Astrocyte of the spinal cord (primary cell): Measurements from ENCODE around the gene ZDHHC1.

Experiments
- DNase-seq: peaks from one replicate; pipeline ENCODE4 v3.0.0; 2011; ENCODE audit warnings: low read depth, low spot score
- H3K4me3 ChIP-seq: 2 replicates; pipeline ENCODE4 v1.5.1; 2011; ENCODE audit warnings: low read depth, mild to moderate bottlenecking, low read length, moderate library complexity
- in situ Hi-C: cut with HindIII; loops from 2 replicates; pipeline ENCODE4 v1.10.0; 2017; ENCODE audit warnings: low sequenced_read_pairs
- TF ChIP-seq, protein P1 (sequence below): IDR thresholded peaks from 2 replicates; pipeline ENCODE4 v1.5.1; 2012; ENCODE audit warnings: low read depth, mild to moderate bottlenecking, low read length, inconsistent platforms

The ZDHHC1 gene, protein sequence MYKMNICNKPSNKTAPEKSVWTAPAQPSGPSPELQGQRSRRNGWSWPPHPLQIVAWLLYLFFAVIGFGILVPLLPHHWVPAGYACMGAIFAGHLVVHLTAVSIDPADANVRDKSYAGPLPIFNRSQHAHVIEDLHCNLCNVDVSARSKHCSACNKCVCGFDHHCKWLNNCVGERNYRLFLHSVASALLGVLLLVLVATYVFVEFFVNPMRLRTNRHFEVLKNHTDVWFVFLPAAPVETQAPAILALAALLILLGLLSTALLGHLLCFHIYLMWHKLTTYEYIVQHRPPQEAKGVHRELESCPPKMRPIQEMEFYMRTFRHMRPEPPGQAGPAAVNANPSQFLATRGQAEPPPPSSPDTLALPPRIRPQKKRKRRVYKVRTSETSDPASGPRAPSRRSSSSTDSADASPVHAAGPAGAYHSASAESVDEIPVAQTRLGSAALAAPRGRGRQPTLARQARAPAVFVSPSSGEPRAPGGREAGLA

DNA sequence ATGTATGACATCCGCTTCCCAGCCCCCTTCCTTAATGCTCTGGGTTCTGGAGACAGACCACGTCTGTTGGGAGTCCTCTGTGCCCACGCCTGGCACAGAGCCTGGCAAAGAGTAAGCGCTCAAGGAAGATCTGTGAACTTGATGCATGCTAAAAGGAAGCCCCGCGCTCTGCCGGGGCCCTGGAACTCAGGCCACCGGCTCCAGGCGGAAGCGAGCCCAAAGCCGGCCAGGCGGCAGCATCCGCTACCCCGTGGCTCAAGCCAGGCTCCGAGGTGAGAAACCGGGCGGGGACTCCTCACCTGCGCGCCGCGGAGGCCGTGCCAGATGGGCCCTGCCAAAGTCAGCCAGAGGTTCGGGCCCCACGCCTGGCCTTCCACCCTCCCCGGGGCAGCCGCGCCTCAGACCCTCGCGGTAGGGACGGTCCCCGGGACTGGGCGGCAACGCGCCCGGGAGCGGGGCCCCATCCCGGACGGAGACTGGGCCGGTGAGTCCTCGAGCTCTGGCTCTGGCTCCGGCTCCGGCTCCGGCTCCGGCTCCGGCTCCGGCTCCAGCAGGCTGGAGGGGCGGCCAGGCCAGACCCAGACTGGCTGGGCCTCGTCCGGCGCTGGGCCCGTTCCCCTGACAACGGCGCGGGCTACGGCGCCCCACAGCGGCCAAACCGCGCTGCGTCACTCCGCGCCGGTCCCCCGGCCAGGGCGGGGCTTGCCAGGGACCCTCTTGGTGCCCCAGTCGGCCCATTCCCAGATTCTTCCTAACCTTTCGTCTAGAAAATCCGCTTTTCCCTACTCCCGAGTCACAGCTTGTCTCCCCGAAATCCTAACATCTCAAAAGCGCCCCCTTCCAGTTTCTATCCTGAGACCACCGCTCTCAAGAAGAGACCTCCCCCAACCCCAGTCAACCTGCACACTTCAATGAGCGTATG, at the start of gene ZDHHC1:
ZDHHC1 (minus strand) TSS at position 606 of the 922 bp plus-strand sequence. CDS start 8,702 bp downstream, outside the sequence.
- TF ChIP-seq, protein P1, sequence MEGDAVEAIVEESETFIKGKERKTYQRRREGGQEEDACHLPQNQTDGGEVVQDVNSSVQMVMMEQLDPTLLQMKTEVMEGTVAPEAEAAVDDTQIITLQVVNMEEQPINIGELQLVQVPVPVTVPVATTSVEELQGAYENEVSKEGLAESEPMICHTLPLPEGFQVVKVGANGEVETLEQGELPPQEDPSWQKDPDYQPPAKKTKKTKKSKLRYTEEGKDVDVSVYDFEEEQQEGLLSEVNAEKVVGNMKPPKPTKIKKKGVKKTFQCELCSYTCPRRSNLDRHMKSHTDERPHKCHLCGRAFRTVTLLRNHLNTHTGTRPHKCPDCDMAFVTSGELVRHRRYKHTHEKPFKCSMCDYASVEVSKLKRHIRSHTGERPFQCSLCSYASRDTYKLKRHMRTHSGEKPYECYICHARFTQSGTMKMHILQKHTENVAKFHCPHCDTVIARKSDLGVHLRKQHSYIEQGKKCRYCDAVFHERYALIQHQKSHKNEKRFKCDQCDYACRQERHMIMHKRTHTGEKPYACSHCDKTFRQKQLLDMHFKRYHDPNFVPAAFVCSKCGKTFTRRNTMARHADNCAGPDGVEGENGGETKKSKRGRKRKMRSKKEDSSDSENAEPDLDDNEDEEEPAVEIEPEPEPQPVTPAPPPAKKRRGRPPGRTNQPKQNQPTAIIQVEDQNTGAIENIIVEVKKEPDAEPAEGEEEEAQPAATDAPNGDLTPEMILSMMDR = peak; percentile 40
- in situ Hi-C loops = no loop called here
- peak; percentile 65 for DNase-seq
- H3K4me3 ChIP-seq = peak within 1 kb of the TSS; percentile 56

DNA sequence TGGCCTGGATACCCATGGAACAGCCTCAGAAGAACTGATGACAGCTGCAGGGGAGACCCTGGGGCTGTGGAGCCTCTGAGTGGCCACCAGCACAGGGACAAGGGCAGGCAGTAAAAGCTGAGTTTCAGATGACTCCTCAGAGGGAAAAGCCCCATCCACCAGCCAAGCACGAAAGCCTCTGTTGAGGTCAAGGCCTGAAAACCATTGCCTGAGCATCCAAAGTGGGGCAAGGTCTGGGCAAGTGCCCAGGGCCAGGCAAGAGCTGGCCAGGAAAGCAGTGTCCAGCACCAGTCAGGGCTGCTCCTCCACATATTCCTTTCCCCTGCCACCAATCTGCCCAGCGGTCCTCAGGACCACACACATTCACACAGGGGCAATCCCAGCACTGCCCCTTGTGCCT, 48.3 kb upstream of the ZDHHC1 start:
- no peak overlapping the region for H3K4me3 ChIP-seq
- DNase-seq = no peak
- in situ Hi-C loops = no loop called here
- TF ChIP-seq, protein P1 = no peak

DNA sequence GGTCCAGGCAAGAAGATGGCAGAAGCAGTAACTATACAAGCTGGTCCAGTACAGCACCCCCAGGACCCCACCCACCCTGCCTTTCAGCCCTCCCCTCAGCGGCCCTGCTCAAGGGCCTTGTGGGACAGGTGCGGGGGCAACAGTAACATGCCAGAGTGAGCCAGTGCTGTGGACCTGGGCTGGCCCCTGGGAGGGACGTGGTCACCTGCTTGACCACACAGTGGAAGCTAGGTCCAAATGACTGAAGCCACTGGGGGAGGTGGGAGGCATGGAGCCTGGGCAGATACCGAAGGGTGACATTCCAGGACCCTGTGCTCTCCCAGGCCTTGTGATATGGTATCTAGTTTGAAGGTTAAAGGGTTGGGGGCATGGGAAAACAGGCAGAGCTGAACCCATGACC, 47.4 kb upstream of the ZDHHC1 start:
- H3K4me3 ChIP-seq = no peak overlapping the region
- in situ Hi-C loops = no loop called here
- TF ChIP-seq, protein P1 = no peak
- no peak for DNase-seq

DNA sequence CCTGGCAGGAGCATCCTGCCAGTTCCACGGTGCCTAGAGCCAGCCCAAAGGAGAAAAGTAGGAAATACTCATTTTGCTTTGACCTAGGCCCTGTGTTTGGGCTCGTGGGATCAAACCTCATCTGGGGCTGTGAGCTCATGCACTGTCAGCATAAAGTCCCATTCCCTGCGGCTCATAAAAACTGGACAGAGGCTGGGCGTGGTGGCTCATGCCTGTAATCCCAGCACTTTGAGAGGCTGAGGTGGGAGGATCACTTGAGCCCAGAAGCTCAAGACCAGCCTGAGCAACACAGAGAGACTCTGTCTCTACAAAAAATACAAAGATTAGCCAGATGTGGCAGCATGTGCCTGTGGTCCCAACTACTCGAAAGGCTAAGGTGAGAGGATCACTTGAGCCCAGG, 46.8 kb upstream of the ZDHHC1 start:
- TF ChIP-seq, protein P1 = no peak
- H3K4me3 ChIP-seq = no peak overlapping the region
- in situ Hi-C loops = no loop called here
- no peak for DNase-seq

DNA sequence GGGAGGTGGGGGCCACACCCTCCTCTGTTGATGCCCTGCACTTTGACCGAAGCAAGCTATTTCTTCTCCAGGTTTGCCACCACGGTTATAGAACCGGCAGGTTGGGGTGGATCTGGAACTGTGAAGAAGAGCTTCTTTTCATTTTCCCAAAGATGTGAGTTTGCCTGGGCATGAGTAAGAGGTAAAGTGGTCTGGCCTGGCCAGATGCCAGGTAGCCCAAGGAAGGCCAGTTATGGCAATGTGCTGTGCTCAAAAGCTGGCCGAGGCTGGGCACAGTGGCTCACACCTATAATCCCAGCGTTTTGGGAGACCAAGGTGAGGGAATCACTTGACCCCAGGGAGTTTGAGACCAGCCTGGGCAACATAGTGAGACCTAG, 46.0 kb upstream of the ZDHHC1 start:
- in situ Hi-C loops = no loop called here
- no peak for DNase-seq
- TF ChIP-seq, protein P1 = no peak
- H3K4me3 ChIP-seq = no peak overlapping the region

DNA sequence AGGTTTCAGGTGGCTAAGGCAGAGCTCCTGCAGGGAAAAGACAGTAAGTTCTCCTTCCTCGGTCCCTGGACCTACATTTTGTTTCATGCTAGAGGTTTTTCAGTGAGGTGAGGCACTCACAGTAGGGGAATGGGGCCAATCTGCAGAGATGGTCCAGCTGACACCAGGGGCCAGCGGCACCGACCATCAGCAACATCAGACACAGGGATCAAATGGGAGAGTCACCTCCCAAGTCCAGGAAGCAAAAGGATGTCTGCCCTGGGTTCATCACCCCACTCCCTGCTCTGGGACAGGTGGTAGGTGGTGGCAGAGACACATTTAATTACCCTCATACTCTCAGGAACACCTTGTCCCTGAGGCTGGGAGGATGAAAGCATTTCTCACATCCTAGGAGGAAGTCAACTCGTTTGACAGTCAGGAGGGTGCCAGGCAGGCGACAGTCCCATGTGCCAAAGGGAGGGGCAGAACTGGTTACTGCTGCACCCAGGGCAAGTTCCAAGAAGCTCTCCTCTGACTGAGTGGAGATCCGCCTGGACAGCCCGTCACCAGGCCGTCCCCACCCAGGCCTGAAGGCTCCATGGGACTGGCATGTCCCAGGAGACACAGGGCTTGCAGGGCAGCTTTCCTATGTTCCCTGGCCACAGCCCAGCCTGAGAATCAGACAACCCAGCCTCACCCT, 45.5 kb upstream of the ZDHHC1 start:
- in situ Hi-C loops = no loop called here
- TF ChIP-seq, protein P1 = no peak
- no peak overlapping the region for H3K4me3 ChIP-seq
- no peak for DNase-seq
